Pons (tissue), 1 donor: ENCODE data around the gene UNC5B.

Experiments
- DNase-seq: peaks from one replicate; pipeline ENCODE4 v3.0.0-alpha.2; 2016; ENCODE audit warnings: low spot score

The UNC5B gene

GRCh38 chr10:71346731-71347130 lies 134.4 kb downstream of the UNC5B start:
- DNase-seq, result no peak

GRCh38 chr10:71347587-71348395 lies 135.4 kb downstream of the UNC5B start:
- no peak for DNase-seq

GRCh38 chr10:71348850-71349249 lies 136.5 kb downstream of the UNC5B start:
- no peak for DNase-seq

GRCh38 chr10:71349406-71349805 lies 137.0 kb downstream of the UNC5B start:
- no peak for DNase-seq

GRCh38 chr10:71351087-71351486 lies 138.7 kb downstream of the UNC5B start:
- no peak for DNase-seq

- DNase-seq, result peak; percentile 45
These were observed 139.4 kb downstream of the UNC5B start for GRCh38 chr10:71351628-71352319.
